IPS DF 6.9 (cell line): ENCODE results near the gene NECTIN4.
"Not testable (repeated sequence)": the region's sequence is repeated elsewhere in the genome, so short reads cannot be mapped to it uniquely, and the experiment has no call there.

ENCODE experiments used
- DNase-seq: peaks from one replicate; pipeline ENCODE4 v3.0.0-alpha.2; 2013; ENCODE audit warnings: low read depth, low spot score
- H3K27ac ChIP-seq: one replicate; pipeline ENCODE4 v1.5.1; 2013; ENCODE audit warnings: low read length, control low read depth
- H3K27me3 ChIP-seq: 2 replicates; pipeline ENCODE4 v1.6.1; 2013; ENCODE audit warnings: mild to moderate bottlenecking, low read length; ENCODE audit not compliant: control insufficient read depth, insufficient read depth
- H3K36me3 ChIP-seq: 2 replicates; pipeline ENCODE4 v1.6.1; 2013; ENCODE audit warnings: low read length; ENCODE audit not compliant: control insufficient read depth, insufficient read depth
- H3K4me1 ChIP-seq: 2 replicates; pipeline ENCODE4 v1.6.1; 2013; ENCODE audit warnings: low read length; ENCODE audit not compliant: control insufficient read depth, insufficient read depth
- H3K4me3 ChIP-seq: 2 replicates; pipeline ENCODE4 v1.5.1; 2013; ENCODE audit warnings: mild to moderate bottlenecking, low read length
- H3K9me3 ChIP-seq: 2 replicates; pipeline ENCODE4 v1.6.1; 2013; ENCODE audit warnings: low read length, inconsistent platforms; ENCODE audit not compliant: control insufficient read depth, insufficient read depth
- WGBS: extraction: QIAGEN DNeasy Blood & Tissue Kit; methylation state at CpG from one replicate; pipeline ENCODE4 v1.1.7; 2013; ENCODE audit warnings: mixed read lengths, missing lambda C conversion rate; ENCODE audit not compliant: insufficient read length, insufficient coverage; 5-methylcytosine and 5-hydroxymethylcytosine counted together

The NECTIN4 gene

DNA sequence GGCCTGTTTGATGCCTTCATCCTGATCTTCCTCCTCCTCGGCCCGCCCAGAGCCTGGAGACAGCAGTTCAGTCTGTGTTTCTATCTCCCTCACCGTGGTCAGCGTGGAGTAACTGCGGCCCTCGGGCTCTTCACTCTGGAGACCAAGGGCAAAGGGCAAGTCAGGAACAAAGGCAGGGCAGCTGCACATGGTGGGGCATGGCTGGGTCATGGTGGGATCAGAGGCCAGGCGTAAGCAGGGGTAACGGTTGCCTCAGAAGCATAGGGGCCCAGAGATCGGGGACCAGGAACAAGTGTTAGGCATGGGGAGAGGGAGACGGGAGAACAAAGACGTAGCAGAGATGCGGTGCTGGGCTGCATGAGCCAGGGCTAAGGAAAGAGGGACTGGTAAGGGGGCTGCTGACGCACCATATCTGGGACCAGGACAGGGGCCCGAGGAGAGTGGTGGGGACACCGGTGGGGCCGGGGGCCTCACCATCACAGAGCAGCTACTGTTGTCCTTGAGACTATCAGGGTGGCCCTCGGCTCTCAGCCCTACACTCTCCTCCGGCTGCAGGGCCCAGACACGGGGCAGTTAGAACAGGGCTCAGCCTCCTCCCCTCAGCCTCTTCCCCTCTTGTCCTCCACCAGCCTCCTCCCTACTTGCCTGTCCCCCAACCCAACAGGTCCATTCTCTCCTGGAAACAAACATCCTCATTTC, 16.5 kb downstream of the NECTIN4 start:
- no peaks in the 10 kb centered on the region for H3K27me3 ChIP-seq
- no peaks in the 10 kb centered on the region for H3K36me3 ChIP-seq
- H3K27ac ChIP-seq = no peak overlapping the region
- H3K9me3 ChIP-seq = no peaks in the 10 kb centered on the region
- WGBS = no CpG with 5 or more reads among the region's 19 CpGs
- H3K4me1 ChIP-seq = no peaks in the 10 kb centered on the region; the same call in 1 of the 2 replicates
- DNase-seq = no peak
- H3K4me3 ChIP-seq = no peak overlapping the region

DNA sequence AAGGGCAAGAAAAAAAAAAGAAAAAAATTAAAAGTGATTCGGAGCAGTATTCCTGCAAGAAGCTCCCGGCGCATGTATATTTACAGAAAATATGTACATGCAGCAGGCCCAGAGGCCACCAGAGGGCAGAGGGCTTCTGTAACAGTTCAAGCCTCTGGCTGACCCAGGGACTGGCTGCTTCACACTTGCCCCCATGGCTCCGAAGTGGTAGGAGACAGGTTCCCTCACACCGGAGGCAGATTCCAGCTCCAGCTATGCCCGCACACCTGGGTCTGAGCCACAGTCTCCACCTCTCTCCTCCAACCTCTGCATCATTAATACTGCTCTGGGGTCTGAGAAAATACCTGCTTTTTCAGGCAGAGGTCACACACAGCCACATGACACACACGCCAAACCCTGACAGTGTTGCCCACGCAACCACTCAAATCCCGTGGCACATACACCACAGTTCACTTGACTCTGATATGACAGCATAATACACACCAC, 17.4 kb downstream of the NECTIN4 start:
- DNase-seq = peak; percentile 33

DNA sequence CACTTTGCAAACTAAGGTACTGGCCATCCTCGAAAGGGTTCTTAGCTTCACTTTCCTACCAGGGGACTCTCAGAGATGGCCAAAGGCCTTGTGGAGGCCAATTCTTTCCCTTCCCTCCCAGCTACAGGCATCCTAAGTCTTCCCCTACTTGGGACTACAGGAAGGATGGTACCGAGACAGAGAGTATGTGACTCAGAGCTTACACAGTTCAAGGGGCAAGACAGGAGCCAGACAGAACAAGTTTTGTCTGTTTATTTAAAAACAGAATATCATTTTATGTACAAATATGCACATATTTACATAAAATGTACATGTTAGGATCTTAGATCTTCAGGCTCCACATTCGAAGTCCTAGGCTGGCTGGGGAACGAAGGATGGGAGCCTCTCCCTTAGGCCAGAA, 18.6 kb downstream of the NECTIN4 start:
- H3K4me3 ChIP-seq = no peak overlapping the region
- H3K4me1 ChIP-seq = no peaks in the 10 kb centered on the region; the same call in 1 of the 2 replicates
- WGBS = no CpG with 5 or more reads among the region's 4 CpGs
- DNase-seq = no peak
- no peaks in the 10 kb centered on the region for H3K36me3 ChIP-seq
- no peak overlapping the region for H3K27ac ChIP-seq
- no peaks in the 10 kb centered on the region for H3K27me3 ChIP-seq
- H3K9me3 ChIP-seq = no peaks in the 10 kb centered on the region

More for the DNA sequence above, 17.4 kb downstream of the NECTIN4 start:
- WGBS = no CpG with 5 or more reads among the region's 9 CpGs
- H3K27me3 ChIP-seq = no peaks in the 10 kb centered on the region
- no peak overlapping the region for H3K4me3 ChIP-seq
- H3K9me3 ChIP-seq = no peaks in the 10 kb centered on the region
- no peaks in the 10 kb centered on the region for H3K36me3 ChIP-seq
- no peaks in the 10 kb centered on the region; the same call in 1 of the 2 replicates for H3K4me1 ChIP-seq
- H3K27ac ChIP-seq = no peak overlapping the region

DNA sequence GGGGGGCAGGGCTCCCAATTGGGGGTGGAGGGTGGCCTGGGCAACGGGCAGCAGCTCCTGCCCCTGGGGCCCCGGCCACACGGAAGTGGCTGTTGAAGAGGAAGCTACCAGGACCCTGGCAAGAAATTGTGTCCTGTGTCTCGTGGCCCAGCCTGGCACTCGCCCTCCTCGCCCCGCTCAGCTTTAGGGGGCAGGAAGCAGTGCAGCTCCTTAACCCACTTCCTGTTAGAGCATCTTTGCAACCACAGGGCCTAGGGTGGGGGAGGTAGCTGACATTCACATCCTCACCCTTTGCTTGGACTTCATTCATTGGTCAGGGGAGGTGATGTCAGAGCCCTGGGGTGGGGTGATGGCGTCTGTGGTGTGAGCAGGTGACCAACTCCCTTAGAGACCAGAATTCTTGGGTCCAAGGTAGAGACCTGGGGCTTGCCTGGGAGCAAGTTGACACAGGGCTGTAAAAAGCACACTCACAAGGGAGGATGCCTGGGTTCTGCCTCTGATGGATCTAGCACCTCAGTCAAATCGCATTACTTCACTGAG, 19.6 kb downstream of the NECTIN4 start, which contains the start of gene ARHGAP30:
Gene ARHGAP30 (minus strand): TSS at position 161 of the 540 bp plus-strand sequence. CDS start 267 bp downstream, outside the sequence.
- Histone ChIP-seq H3K27ac (no peak within 1 kb of the TSS), H3K36me3 (no peaks in the 10 kb centered on the region), H3K4me1 (no peaks in the 10 kb centered on the region; the same call in 1 of the 2 replicates), H3K4me3 (no peak within 1 kb of the TSS), H3K9me3 (no peaks in the 10 kb centered on the region), H3K27me3 (no peaks in the 10 kb centered on the region)
- DNase-seq = no peak
- WGBS = no CpG with 5 or more reads among the region's 9 CpGs

DNA sequence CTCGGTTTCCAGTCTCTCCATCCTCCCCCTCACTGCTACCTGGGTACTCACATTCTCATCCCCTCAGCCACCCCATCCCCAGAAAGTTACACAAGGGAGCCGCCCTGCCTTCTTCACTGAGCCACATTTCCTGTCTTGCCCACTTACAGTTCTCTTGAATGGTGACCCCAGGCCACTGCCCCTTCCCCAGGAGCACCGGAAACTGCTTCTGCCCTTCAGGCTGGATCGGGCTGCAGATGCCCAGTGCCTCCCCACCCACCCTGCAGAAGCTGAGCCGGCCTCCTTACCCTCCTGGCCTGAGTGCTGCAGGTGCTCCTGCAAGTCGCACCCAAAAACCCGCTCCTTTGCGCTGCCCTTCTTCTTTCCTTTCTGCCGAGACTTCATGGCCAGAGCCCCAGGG, 20.1 kb downstream of the NECTIN4 start:
- Histone ChIP-seq H3K36me3 (no peaks in the 10 kb centered on the region), H3K27ac (no peak overlapping the region), H3K27me3 (no peaks in the 10 kb centered on the region), H3K9me3 (no peaks in the 10 kb centered on the region), H3K4me1 (no peaks in the 10 kb centered on the region; the same call in 1 of the 2 replicates), H3K4me3 (no peak overlapping the region)
- no peak for DNase-seq
- no CpG with 5 or more reads among the region's 9 CpGs for WGBS

DNA sequence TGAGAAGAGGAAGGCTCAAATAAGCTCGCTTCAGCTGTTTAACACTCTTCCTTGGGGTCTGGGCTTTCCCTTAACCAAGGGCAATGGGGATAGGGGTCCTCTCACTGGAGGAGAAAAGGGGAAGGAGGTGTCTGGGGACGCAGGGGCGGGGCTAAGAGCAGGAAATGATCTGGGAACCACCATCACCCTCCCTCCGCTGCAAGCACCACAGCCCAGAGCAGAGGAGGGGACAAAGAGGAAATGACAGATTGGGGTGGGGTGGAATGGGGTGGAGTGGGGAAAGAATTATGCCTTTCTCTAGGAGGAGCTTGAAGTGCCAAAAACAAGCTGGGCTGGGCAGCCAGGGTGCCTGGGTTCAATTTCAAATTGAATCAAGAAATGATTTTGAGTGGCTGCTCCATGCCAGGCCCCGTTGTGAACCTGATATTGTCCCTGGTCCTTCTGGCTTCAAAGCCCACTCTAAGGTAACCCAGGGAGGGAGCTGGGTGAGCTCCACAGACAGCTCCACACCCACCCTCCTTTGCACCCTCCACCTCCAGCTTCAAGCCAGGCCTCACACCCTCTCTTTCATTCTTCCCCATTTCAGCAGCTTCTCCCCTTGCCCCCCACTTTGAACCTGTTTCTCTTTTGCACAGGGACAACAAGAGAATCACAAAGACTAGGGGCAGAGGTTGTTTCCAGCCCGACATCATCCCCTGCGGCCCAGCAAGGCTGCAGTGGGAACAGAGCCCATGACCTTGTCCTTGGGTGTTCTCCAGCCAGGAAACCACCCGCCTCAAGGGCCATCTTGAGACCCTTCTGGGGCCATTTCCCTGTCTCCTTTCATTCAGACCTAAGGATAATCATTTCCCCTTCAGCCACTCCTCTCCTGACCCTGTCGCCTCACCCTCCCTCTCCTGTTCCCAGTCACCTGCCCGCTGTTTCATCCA, 20.8 kb downstream of the NECTIN4 start:
- WGBS = no CpG with 5 or more reads among the region's 10 CpGs
- H3K4me1 ChIP-seq = no peaks in the 10 kb centered on the region; the same call in 1 of the 2 replicates

DNA sequence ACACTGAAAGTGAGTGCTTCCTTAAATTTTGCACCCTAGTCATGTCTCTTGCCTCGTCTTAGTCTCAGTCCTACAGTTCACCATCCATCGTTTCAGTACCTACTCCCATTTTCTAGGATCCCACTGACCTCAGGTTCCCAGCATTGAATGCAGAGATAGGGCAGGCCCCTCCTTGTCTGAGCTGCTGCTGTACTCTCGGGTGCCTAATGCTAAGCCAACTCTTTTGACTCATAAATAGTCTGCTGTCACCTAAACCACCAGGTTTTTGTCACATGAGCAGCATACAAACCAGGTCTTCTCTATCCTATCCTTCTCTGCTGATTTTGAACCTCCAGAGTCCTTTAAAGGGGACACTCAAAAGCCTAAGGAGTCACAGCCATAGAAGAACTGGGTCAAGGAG, 22.7 kb downstream of the NECTIN4 start:
- H3K27me3 ChIP-seq = no peaks in the 10 kb centered on the region
- no peak for DNase-seq
- H3K9me3 ChIP-seq = no peaks in the 10 kb centered on the region
- no peaks in the 10 kb centered on the region; the same call in 1 of the 2 replicates for H3K4me1 ChIP-seq
- no CpG with 5 or more reads among the region's 3 CpGs for WGBS
- H3K27ac ChIP-seq = no peak overlapping the region
- no peak overlapping the region for H3K4me3 ChIP-seq
- no peaks in the 10 kb centered on the region for H3K36me3 ChIP-seq

More for the DNA sequence above, 20.8 kb downstream of the NECTIN4 start:
- H3K27ac ChIP-seq = no peak overlapping the region
- no peaks in the 10 kb centered on the region for H3K36me3 ChIP-seq
- no peak overlapping the region for H3K4me3 ChIP-seq
- H3K27me3 ChIP-seq = no peaks in the 10 kb centered on the region
- no peak for DNase-seq
- no peaks in the 10 kb centered on the region for H3K9me3 ChIP-seq

DNA sequence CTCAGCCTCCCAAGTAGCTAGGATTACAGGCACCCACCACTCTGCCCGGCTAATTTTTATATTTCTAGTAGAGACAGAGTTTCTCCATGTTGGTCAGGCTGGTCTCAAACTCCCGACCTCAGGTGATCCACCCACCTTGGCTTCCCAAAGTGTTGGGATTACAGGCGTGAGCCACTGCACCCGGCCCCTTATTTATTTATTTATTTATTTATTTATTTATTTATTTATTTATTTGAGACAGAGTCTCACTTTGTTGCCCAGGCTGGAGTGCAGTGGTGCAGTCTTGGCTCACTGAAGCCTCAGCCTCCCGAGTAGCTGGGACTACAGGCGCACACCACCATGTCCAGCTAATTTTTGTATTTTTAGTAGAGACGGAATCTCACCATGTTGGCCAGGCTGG, 23.7 kb downstream of the NECTIN4 start:
- no CpG with 5 or more reads among the region's 7 CpGs for WGBS
- not testable (repeated sequence) for H3K4me3 ChIP-seq

DNA sequence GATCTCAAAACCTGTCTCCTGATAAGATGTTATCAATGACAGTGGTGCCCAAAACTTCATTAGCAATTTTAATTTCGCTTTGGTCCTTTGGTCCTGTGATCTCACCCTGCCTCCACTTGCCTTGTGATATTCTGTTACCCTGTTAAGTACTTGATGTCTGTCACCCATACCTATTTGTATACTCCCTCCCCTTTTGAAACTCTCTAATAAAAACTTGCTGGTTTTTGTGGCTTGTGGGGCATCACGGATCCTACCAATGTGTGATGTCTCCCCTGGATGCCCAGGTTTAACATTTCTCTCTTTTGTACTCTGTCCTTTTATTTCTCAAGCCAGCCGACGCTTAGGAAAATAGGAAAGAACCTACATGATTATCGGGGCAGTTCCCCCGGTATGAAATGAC, 25.4 kb downstream of the NECTIN4 start:
- no CpG with 5 or more reads among the region's 6 CpGs for WGBS
- not testable (repeated sequence) for H3K4me3 ChIP-seq, H3K27ac ChIP-seq, H3K36me3 ChIP-seq, H3K9me3 ChIP-seq, H3K27me3 ChIP-seq, H3K4me1 ChIP-seq, DNase-seq

More for the DNA sequence above, 23.7 kb downstream of the NECTIN4 start:
- not testable (repeated sequence) for H3K27ac ChIP-seq, H3K36me3 ChIP-seq, H3K4me1 ChIP-seq, H3K9me3 ChIP-seq, H3K27me3 ChIP-seq, DNase-seq

DNA sequence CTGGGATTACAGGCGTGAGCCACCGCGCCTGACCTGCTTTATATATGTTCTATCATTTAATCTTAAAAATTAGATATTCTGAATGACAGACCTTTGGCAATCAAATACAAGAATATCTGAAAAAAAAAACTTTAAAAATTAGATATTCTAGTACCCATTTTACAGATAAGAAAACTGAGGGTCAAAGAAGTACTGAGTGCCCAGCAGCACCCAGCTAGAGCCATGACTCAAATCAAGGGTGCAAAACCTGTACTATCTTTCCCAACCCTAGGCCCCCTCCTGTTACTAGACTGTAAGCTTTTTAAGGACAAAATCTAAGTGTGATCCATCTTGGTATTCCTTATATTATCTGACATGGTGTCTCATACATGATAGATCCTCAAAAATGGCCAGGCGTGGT, 27.9 kb downstream of the NECTIN4 start:
- H3K27me3 ChIP-seq = no peaks in the 10 kb centered on the region
- no peaks in the 10 kb centered on the region for H3K9me3 ChIP-seq
- WGBS = no CpG with 5 or more reads among the region's 4 CpGs
- no peak for DNase-seq
- no peak overlapping the region for H3K4me3 ChIP-seq
- H3K4me1 ChIP-seq = no peaks in the 10 kb centered on the region
- no peaks in the 10 kb centered on the region for H3K36me3 ChIP-seq
- H3K27ac ChIP-seq = no peak overlapping the region
